ENCODE measurements around the gene NLN. TPM values are rescaled to one million over a fixed set of nuclear protein-coding genes. Genes with fewer than 3 reads are reported as not detected.

The NLN gene
- total RNA-seq, 1 donor from 2014 or later: 94.3 TPM

- H3K9me3 ChIP-seq (ENCODE audit: low read depth): no peaks in the 10 kb centered on the region
Measured at GRCh38 chr5:65791712-65792673, 70.0 kb downstream of the NLN start.

DNA sequence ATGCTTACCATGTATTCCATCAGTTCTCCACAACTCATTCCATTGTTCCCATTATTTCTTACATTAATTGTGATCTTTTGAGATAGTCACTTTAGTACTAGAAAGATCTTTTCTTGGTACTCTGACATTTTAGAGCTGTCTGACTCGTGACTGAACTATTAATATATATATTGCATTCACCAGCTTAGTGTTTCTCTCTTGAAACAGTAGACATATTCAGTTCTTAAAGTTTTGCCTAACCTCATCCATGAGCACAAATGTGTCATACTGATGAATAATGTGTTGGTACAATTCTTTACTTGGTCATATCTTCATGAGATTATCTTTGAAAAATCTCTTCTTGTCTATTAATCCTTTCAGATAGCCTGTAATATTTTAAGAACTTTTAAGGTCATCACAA lies 74.3 kb downstream of the NLN start:
- TF ChIP-seq EZH2 (IDR thresholded peaks at IDR 0.05): no peak
- TF ChIP-seq, protein P1, sequence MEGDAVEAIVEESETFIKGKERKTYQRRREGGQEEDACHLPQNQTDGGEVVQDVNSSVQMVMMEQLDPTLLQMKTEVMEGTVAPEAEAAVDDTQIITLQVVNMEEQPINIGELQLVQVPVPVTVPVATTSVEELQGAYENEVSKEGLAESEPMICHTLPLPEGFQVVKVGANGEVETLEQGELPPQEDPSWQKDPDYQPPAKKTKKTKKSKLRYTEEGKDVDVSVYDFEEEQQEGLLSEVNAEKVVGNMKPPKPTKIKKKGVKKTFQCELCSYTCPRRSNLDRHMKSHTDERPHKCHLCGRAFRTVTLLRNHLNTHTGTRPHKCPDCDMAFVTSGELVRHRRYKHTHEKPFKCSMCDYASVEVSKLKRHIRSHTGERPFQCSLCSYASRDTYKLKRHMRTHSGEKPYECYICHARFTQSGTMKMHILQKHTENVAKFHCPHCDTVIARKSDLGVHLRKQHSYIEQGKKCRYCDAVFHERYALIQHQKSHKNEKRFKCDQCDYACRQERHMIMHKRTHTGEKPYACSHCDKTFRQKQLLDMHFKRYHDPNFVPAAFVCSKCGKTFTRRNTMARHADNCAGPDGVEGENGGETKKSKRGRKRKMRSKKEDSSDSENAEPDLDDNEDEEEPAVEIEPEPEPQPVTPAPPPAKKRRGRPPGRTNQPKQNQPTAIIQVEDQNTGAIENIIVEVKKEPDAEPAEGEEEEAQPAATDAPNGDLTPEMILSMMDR (IDR thresholded peaks at IDR 0.05): no peak
- no peak for TF ChIP-seq EZH2phosphoT487 (IDR thresholded peaks at IDR 0.05)
- Histone ChIP-seq H3F3A (ENCODE audit: low read depth) (no peaks in the 10 kb centered on the region), H2AFZ (replicated peaks) (no peak overlapping the region), H3K79me2 (ENCODE audit: low read depth) (no peaks in the 10 kb centered on the region), H3K27ac (no peak overlapping the region), H3K9me3 (ENCODE audit: low read depth) (no peaks in the 10 kb centered on the region), H3K4me3 (no peak overlapping the region), H3K36me3 (no peaks in the 10 kb centered on the region), H3K4me1 (peaks cover 4% of the 10 kb centered on the region), H3K27me3 (no peaks in the 10 kb centered on the region), H3K4me2 (no peak overlapping the region), H3K9ac (no peak overlapping the region), H4K20me1 (ENCODE audit: low read depth) (no peaks in the 10 kb centered on the region)
- Mint-ChIP-seq H3K4me1 (no peaks in the 10 kb centered on the region), H3K4me3 (no peak overlapping the region), H3K9me3 (no peaks in the 10 kb centered on the region), H3K27me3 (ENCODE audit: insufficient read depth, low read depth) (no peaks in the 10 kb centered on the region), H3K36me3 (peaks cover 12% of the 10 kb centered on the region), H3K27ac (no peak overlapping the region)
- DNase-seq (ENCODE audit: low spot score): no peak

More at GRCh38 chr5:65791712-65792673, 70.0 kb downstream of the NLN start:
- no peaks in the 10 kb centered on the region for H3K27me3 ChIP-seq
- no peak overlapping the region for H3K27ac ChIP-seq
- H3K79me2 ChIP-seq (ENCODE audit: low read depth): no peaks in the 10 kb centered on the region
- H3K27me3 Mint-ChIP-seq (ENCODE audit: insufficient read depth, low read depth): no peaks in the 10 kb centered on the region
- H3K4me2 ChIP-seq: no peak overlapping the region
- no peak overlapping the region for H3K9ac ChIP-seq
- H3K36me3 Mint-ChIP-seq: peaks cover 15% of the 10 kb centered on the region
- H3K9me3 Mint-ChIP-seq: no peaks in the 10 kb centered on the region
- H3K36me3 ChIP-seq: peaks cover 6% of the 10 kb centered on the region
- DNase-seq (ENCODE audit: low spot score): no peak
- H3F3A ChIP-seq (ENCODE audit: low read depth): no peaks in the 10 kb centered on the region
- no peaks in the 10 kb centered on the region for H4K20me1 ChIP-seq (ENCODE audit: low read depth)
- H3K4me1 ChIP-seq: no peaks in the 10 kb centered on the region
- H3K27ac Mint-ChIP-seq: no peak overlapping the region
- no peak overlapping the region for H3K4me3 ChIP-seq
- H3K4me1 Mint-ChIP-seq: peaks cover 5% of the 10 kb centered on the region
- no peak overlapping the region for H2AFZ ChIP-seq (replicated peaks)
- TF ChIP-seq, protein P1 (IDR thresholded peaks at IDR 0.05): no peak
- TF ChIP-seq EZH2phosphoT487 (IDR thresholded peaks at IDR 0.05) (no peak), EZH2 (IDR thresholded peaks at IDR 0.05) (no peak)
- no peak overlapping the region for H3K4me3 Mint-ChIP-seq

- DNase-seq (ENCODE audit: low spot score): no peak
- H4K20me1 ChIP-seq (ENCODE audit: low read depth): no peaks in the 10 kb centered on the region
- no peak overlapping the region for H3K4me3 Mint-ChIP-seq
- no peak overlapping the region for H3K27ac ChIP-seq
- H3K4me3 ChIP-seq: no peak overlapping the region
- H3K79me2 ChIP-seq (ENCODE audit: low read depth): no peaks in the 10 kb centered on the region
- peaks cover 4% of the 10 kb centered on the region for H3K4me1 ChIP-seq
- no peaks in the 10 kb centered on the region for H3K36me3 ChIP-seq
- H3K4me2 ChIP-seq: no peak overlapping the region
- no peak overlapping the region for H2AFZ ChIP-seq (replicated peaks)
- no peaks in the 10 kb centered on the region for H3K27me3 ChIP-seq
- no peak for TF ChIP-seq EZH2 (IDR thresholded peaks at IDR 0.05)
- TF ChIP-seq EZH2phosphoT487 (IDR thresholded peaks at IDR 0.05): no peak
- TF ChIP-seq, protein P1 (IDR thresholded peaks at IDR 0.05): no peak
- H3K9me3 Mint-ChIP-seq: peaks cover 2% of the 10 kb centered on the region
- no peaks in the 10 kb centered on the region for H3K9me3 ChIP-seq (ENCODE audit: low read depth)
- H3K36me3 Mint-ChIP-seq: peaks cover 16% of the 10 kb centered on the region
- no peak overlapping the region for H3K9ac ChIP-seq
- H3K4me1 Mint-ChIP-seq: peaks cover 3% of the 10 kb centered on the region
- H3K27me3 Mint-ChIP-seq (ENCODE audit: insufficient read depth, low read depth): no peaks in the 10 kb centered on the region
- no peaks in the 10 kb centered on the region for H3F3A ChIP-seq (ENCODE audit: low read depth)
- H3K27ac Mint-ChIP-seq: no peak overlapping the region
Measured at GRCh38 chr5:65796751-65797316, 74.8 kb downstream of the NLN start.

All from neural progenitor cell (in vitro differentiated cells).